Measurements from ENCODE around the gene GRK5.
"Not testable (repeated sequence)": the region's sequence is repeated elsewhere in the genome, so short reads cannot be mapped to it uniquely, and the experiment has no call there.

The GRK5 gene

DNA sequence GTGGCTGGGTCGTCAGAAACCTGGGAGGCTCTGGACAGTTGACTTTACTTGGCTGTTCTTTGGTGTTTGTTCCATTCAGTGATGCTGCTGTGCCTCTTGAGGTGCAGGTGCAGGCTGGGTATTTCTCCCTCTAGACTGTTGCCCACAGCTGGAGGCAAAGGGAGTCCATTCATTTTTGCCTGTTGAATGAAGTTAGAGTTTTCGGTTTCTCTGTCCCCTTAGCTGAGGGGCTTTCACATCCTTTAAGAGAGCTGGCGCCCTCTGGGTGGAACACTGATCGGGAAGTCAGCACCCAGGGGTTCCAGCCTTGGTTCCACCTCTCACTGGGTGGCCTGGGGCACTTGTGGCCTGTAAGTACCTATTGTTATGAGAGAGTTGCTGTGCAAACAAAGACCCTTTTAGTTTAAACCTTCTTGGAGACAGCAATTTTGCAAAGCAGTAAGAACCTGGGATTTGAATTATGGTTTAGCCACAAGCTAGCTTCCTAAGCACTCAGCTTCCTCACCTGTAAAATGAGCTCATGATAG lies 67.2 kb downstream of the GRK5 start:
- no peak for DNase-seq (ENCODE audit: low spot score)

DNA sequence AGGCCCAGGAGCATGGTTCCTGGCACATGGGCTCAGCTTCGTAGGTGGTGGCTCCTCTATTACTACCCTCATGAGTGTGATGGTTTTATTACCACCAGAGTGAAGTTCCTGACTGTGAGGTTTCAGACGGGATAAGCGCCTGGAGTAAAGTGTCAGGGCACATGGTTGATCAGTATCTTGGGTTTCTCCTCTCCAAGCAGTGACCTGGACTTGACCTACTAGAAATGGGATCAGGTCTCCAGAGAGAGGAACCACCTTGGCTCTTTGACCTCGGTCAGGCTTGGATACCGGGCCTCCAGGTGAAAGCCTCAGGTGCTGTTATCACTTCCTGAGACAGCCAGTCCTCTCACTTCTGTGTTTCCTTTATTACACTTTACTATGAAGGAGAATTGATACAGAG lies 67.7 kb downstream of the GRK5 start:
- DNase-seq (ENCODE audit: low spot score), result no peak

DNA sequence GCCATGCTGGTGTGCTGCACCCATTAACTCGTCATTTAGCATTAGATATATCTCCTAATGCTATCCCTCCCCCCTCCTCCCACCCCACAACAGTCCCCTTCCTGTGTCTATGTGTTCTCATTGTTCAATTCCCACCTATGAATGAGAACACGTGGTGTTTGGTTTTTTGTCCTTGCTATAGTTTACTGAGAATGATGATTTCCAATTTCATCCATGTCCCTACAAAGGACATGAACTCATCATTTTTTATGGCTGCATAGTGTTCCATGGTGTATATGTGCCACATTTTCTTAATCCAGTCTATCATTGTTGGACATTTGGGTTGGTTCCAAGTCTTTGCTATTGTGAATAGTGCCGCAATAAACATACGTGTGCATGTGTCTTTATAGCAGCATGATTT lies 68.8 kb downstream of the GRK5 start:
- not testable (repeated sequence) for DNase-seq (ENCODE audit: low spot score)

DNA sequence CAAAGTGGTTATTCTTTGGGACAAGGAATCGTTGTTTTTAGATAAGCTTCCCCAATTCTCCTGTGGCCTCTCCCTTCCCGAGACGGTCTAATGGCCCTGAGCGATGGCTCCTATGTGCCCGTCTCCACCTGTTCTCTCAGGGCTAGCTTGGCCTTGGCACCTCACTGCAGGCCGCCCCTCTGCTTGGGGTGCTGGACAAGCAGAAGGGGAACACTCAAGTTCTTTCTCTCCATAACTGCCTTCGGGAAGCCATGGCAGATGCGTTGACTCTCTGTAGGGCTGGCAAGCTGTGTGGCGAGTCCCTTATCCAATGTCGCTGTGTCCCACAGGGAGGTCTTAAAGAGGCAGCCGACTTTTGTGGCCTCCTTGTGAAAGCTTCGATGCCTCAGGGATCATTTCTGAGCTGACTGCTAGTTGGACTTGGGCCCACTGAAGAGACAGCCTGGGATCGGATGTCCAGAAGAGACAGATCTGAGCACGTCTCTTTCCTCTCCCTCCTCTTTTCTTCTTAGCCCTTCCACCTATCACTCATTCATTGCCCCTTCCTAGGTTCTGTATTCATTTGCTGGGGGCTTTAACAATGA lies 70.8 kb downstream of the GRK5 start:
- DNase-seq (ENCODE audit: low spot score), result no peak

DNA sequence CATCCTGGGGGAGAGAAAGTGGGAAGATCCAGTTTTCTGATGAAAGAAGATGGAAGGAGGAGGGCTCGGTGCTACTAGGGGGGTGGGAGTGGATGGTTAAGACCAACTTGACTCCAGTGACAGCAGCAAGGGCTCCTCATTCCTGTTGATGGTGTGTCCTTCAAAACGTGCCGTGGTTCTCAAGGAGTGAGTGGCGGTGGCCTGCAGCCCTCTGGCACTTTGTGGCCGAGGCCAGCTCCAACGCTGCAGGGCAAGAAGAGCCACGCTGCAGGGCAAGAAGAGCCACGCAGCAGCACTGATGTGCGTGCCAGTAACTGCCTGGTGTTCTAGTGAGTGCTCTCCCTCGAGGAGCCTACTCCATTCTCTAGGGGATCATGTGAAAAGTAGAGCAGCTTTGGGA lies 72.1 kb downstream of the GRK5 start:
- DNase-seq (ENCODE audit: low spot score), result no peak

DNA sequence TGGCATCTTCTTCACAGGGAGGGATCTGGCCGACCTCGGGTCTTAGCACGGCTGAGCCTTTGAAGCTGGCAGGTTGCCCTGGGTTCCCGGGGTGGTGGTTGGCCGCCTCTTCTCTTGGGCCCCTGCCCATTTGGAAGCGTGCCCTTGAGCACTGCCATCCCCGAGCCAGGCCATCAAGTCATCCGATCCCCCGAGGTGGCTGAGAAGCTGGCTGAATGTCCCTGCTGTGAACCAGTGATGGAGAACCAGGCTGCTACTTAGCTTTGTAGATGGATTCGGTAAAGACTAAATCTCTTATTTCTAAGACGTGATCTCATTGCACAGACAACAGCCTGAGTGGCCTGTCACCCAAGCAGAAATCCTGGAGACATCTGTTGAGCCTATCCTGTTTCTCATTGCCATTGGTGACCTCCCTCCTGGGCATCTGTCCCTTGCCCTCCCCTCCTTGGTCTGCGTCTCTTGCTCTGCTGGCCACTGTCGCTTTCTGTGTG lies 74.3 kb downstream of the GRK5 start:
- DNase-seq (ENCODE audit: low spot score), result no peak

DNA sequence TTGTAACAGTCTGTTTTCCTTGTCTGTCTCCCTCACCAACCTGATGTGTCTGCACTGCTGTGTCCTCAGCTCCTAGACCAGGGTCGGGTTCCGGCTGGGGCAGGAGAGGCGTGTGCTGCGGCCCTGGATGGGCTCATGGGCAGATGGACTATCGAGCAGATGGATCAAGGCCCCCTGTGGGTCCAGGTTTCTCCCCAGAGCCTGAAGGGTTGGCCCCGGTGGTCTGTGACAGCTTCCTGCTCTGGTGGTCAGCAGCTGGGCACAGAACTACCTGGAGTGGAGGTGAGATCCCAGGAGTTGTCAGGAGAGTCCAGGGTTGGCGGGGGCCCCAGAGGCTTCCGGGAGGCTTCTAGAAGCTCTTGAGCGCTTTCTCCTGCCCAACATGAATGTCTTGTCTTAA lies 75.1 kb downstream of the GRK5 start:
- no peak for DNase-seq (ENCODE audit: low spot score)

DNA sequence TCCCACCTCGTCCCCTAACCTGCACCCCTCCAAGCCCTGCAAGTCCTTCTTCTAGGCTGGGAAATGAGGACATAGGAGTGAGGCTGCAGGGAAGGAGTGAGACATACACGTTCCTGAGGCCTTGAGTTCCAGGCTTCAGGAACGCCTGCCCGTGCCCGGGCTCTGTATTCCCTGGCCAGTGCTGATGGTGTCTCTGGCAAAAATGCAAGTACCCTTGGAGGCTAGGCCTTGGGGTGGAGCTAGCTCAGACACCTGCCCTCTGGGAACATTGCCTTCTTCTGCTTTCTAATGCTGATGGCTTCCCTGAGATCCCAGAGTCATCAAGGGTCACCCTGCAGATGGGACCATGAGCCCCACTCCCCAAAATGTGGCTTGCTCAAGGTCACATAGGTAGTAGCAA lies 76.0 kb downstream of the GRK5 start:
- DNase-seq (ENCODE audit: low spot score), result no peak

DNA sequence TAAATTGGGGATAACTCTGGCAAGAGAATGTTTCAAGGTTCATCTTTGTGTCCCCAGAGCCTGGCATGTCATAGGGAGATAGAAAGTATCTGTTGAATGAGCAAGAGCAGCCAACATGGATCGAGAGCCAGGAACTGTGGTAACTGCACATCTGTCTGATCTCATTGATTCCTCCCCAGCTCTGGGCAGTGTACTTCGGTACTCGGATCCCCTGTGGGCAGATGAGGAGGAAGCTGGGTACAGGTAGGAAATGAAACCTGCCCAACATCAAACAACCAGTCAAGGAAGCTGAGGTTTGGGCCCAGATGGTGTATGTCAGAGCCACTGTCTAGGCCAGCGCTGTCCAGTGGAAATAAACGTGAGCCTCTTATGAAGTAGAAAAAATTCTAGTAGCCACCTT lies 76.4 kb downstream of the GRK5 start:
- DNase-seq (ENCODE audit: low spot score), result no peak

DNA sequence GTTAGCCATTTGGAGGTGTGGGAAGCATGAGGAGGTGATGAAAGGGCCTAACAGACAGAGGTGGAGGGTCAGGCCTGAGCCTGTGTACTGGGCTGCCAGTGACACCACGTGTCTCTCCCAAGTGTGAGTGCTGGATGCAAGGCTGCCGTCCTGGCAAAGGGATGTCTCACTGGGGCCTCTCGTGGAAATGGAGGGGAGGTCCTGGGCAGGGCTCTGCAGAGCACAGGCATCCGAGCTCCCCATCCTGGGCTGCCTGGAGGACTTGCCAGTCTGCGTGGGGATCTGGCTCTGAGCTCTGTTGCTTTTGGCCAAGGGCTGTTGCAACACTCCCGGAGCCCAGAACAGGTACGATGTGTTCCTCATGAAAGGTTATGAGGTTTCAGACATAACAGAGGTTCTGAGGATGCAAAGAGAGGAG lies 77.3 kb downstream of the GRK5 start:
- DNase-seq (ENCODE audit: low spot score), result no peak

DNA sequence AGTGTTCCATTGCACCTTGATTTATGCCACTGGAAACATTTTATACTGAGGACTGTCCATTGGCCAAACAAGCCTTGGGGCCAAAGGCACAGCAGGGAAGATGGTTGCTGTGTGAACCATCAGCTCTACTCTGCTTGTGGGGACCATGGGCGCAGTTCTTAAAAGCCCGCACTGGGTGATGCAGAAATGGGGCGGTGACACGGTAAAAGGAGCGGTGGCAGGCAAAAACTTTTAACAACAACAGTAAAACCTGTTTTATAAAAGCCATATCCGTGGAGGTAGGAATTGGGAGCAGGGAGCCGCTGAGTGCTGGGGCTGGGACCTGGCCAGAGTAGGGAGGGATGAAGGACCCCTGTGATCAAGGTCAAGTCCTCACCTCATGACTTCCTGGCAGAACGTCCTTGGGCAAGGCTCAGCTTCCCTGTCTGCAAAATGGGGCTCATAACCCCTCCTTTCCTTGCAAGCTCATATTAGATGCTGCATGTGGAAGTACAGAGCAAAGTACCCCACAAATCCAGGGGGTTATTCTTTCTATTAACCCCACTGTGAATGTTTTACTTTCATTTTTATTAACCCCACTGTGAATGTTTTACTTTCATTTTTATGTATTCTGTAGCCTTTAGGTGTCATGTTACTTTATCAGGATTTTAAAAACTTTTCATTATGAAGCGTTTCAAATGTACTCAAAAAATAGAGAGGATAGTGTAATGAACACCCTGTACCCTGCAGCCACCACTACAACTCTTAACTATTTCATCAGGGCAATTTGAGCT lies 78.3 kb downstream of the GRK5 start:
- no peak for DNase-seq (ENCODE audit: low spot score)

DNA sequence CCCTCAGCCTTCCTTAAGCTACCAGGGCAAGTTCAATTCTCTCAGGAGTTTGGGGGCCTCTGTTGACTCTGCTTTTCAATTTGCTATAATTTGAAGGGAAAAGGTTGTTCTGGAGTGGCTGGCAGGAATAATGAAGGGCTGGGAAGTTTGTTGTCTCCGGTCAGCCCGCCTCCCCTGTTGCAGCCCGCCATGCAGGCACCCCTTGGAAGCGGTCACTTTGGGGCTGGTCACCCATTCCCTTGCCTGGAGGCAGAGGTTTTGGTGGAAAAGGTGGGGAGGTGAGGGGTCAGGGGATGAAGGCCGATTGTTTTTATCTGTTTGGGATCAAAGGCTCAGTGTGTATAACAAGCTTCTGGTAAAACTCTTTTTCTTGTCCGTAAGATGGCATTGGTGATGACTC lies 79.1 kb downstream of the GRK5 start:
- DNase-seq (ENCODE audit: low spot score), result no peak

DNA sequence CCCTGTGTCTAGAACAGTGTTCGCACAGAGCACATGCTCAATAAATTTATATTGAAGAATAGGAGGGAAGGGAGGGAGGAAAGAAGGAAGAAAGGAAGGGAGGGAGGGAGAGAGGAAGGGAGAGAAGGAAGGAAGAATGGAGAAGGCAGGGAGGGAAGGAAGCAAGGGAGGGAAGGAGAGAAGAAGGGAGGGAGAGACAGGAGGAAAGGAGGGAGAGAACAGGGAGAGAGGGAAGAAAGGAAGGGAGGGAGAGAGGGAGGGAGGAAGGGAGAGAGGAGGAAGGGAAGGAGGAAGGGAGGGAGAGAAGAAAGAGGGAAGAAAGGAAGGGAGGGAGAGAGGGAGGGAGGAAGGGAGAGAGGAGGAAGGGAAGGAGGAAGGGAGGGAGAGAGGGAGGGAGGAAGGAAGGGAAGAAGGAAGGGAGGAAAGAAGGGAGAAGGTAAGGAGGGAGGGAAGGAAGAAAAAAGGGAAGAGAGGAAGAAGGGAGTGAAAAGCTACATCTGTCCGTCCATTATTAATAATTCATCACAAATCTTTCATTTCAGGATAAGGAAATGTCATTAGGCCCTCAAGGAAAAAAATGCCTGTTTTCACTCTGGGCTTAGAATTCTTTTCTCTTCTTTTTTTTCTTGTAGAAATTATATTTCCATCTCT lies 79.7 kb downstream of the GRK5 start:
- no peak for DNase-seq (ENCODE audit: low spot score)

DNA sequence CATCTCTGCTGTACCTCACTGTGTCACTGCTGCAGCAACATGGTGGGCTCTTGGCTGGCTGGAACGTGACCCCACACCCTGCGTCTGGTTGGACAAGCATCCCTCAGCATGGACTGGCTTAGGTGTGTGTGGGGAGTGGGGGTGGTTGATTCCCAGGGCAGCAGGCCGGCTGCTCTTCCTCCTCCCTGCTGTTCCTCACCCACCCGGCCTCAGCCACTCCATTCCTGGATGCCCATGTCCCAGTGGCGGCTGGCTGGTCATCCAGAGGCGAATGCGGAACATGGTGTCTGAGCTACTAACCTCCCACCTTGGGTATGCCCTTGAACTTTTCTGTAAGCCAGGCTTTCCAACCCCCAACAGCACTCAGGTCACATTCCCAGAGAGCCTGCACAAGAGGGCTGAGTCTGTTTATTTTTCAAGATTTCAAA lies 81.2 kb downstream of the GRK5 start:
- no peak for DNase-seq (ENCODE audit: low spot score)

DNA sequence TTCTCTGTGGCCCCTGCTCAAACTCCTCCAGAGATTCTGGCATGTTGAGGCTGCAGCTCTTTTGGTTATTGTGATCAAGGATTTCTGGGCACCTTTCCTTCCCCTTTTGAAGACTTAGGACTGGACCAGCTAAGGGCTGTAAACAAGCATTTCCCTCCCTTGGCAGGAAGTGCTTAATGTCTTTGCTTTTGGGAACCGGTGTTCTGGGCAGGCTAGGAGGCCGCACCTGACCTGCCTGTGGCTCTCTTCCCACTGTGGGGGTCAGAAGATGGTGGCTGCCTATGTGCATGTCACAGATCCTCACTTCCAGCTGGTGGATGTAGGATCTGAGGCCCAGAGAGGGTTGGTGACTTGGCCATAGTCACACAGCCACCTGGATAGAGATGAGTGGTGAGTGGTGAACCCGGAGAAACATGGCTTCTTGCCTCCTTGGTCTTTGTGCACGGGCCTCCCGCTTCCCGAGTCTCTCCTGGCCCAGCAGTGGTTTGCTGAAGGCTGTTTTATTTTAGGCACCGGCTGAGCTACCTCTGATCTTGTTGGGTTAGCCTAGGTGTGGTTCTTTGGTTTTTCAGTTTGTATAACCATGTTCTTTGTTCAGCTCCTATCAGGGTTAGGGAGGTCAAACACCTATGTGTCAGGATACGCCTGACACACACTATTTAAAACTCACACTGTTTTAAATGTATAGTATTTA lies 82.0 kb downstream of the GRK5 start:
- DNase-seq (ENCODE audit: low spot score), result no peak

DNA sequence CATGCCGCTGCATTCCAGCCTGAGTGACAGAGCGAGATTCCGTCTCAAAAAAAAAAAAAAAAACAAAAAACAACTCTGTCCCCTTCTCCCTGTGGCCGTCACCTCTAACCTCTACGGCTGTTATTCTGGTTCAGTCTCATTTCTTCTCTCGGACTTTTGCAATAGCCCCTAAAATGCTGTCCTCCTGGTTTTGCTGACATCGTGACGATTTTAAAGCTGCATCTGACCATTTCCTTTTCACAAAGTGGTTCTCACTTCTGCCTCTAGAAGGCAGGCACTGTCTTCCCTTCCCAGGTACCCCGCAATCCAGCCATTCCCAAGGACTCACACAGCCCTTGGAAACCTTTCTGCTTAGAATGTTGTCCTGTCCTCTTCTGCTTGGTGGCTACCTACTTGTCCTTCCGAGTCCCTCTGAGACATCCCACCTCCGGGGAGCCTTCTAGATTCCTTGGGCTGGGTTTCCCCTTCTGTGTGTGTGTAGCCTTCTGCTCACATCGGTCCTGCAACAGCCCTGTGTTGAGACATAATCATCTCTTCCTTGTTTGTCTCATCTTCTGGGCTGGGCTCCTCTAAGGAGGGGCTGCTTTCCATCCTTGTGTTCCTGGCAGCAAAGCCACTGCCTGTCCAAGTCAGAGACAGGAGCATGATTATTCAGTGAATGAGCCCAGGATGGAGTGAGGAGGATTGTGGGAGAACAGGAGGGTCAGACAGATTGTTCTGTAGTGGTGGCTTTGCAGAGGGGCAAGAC lies 83.1 kb downstream of the GRK5 start:
- DNase-seq (ENCODE audit: low spot score), result no peak

DNA sequence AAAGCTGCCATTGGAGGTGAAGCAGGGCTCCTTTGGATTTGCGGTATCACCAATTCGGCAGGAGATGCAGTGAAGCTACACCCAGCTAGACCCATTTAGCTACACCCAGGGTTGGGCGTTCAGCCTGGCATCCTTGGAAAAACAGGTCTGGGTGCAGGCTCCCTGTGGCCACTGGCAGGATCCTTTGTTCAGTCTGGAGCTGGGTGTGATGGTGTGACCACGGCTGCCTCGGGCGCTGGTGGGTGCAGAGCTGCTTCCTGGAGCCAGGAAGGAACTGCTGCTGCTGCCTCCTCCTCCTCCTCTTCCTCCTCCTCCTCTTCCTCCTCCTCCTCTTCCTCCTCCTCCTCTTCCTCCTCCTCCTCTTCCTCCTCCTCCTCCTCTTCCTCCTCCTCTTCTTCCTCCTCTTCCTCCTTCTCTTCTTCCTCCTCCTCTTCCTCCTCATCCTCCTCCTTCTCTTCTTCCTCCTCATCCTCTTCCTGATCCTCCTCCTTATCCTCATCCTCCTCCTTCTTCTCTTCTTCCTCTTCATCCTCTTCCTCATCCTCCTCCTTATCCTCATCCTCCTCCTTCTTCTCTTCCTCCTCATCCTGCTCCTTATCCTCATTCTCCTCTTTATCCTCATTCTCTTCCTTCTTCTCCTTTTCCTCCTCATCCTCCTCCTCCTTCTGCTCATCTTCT lies 84.0 kb downstream of the GRK5 start:
- no peak for DNase-seq (ENCODE audit: low spot score)

DNA sequence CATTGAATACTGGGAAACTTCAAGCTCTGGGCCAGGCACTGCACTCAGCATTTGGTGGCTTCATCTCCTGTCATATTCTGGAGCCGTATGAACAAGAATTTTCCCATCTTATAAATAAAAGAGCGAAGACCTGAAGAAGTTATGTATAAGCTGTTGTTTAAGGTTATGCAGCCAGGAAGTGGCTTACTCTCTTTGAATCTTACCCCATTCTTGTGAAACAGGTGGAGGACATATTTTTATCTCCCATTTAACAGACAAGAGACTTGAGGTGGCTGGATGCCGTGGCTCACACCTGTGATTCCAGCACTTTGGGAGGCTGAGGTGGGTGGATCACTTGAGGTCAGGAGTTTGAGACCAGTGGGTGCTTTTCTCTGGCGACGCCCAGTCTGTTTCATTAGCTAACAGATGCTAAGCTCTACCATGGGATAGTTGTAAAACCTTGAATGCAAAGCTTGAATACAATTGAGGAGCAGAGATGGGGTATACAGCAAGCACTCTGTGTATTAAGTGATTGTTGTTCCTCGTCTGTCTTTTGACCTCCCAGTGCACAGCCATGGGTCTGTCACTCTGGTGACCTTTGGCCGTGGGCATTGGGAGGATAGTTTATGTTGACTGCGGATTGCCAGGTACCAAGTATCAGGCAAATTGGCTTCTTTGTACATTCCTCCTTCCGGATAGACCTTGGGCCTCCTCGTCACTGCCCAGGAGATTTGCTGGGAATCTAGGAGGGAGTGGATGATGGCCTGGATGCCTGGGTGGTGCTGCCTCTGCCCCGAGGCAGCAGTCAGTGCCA lies 85.8 kb downstream of the GRK5 start:
- DNase-seq (ENCODE audit: low spot score), result no peak

DNA sequence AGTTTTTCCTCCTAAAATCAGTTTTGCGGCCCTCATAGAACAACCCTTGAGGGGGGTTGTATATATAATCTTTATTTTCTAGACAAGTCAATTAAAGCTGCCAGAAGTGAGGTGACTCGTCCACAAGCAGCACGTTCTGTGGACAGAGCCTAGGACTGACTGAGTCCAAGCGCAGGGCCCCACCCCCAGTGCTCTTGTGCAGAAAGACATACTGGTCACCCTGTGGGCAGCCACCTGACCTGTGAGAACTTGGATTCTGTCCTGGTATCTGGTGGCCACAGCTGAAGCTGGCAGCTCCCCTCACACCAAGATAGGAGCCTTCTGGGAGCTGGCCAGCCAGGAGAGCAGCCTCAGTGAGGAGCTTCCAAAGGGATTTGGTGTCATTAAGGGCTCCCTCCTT lies 89.3 kb downstream of the GRK5 start:
- DNase-seq (ENCODE audit: low spot score), result no peak

DNA sequence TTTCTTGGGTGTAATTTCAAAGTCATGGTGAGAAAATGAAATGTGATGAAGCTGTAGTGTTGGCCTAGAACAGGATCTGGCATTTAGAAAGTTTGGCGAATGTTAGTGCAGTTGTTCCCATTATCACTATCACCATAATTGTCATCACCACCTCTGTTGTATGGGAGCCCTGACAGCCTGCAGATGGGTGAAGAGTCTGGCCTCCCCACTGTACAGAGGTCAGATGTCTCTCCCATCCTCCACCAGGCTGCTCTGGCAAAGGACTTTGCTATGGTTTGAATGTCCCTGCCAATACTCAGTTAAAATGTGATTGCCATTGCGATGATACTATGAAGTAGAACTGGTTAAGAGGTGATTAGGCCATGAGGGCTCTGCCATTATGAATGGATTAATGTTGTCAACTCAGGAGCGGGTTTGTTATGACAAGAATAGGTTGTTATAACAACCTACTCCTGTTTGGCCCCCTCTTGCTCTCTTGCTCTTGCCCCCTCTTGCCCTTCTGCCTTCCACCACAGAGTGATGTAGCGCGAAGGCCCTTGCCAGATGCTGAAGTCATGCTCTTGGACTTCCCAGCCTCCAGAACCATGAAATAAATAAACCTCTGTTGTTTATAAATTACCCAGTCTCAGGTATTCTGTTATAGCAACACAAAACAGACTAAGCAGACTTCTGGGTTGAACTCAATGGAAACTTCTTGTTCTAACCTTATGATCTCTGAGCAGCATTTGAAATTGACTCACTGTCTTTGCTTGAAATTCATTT lies 90.0 kb downstream of the GRK5 start:
- DNase-seq (ENCODE audit: low spot score), result no peak
